ENCODE data around the gene PROK2.

DNA sequence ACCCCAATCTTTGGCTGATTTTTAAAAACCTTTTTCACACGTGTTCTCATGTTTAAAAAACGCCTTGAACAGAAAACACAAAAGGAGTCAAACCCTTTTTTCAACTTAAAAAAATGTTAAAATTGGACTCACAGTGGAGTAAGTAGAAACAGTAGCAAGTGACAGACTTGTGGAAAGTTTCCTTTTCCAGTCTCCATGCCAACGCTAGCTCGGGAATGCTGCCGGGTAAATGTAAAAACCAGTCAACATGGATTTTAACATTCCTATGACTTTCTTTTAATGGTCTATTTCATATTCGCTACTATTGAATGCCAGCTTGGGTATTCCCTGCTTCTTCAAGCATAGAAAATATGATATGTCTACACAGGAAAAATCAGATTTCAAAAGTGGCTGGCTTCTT lies 1.6 kb upstream of the PROK2 start:
- TF ChIP-seq, protein P1, sequence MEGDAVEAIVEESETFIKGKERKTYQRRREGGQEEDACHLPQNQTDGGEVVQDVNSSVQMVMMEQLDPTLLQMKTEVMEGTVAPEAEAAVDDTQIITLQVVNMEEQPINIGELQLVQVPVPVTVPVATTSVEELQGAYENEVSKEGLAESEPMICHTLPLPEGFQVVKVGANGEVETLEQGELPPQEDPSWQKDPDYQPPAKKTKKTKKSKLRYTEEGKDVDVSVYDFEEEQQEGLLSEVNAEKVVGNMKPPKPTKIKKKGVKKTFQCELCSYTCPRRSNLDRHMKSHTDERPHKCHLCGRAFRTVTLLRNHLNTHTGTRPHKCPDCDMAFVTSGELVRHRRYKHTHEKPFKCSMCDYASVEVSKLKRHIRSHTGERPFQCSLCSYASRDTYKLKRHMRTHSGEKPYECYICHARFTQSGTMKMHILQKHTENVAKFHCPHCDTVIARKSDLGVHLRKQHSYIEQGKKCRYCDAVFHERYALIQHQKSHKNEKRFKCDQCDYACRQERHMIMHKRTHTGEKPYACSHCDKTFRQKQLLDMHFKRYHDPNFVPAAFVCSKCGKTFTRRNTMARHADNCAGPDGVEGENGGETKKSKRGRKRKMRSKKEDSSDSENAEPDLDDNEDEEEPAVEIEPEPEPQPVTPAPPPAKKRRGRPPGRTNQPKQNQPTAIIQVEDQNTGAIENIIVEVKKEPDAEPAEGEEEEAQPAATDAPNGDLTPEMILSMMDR (IDR thresholded peaks at IDR 0.05) = no peak
- no peak for TF ChIP-seq POLR2A (IDR thresholded peaks at IDR 0.05)

Measured in lower leg skin (tissue), 3 donors.